CD4-positive, alpha-beta memory T cell (primary cell): ENCODE results near the gene SLC25A39. TPM values are rescaled to one million over a fixed set of nuclear protein-coding genes. Genes with fewer than 3 reads are reported as not detected.
"Not testable (repeated sequence)": the region's sequence is repeated elsewhere in the genome, so short reads cannot be mapped to it uniquely, and the experiment has no call there.

Source experiments
- CTCF ChIA-PET: fragments of 350-600 bp; sonication (Branson Sonifier 250); formaldehyde crosslinking; loops from one replicate; lab custom pipeline; 2021; ENCODE audit warnings: inconsistent platforms; ENCODE audit not compliant: partially characterized antibody; lab: Charles Lee
- POLR2A ChIA-PET: fragments of 350-600 bp; sonication (Branson Sonifier 250); formaldehyde crosslinking; loops from one replicate; lab custom pipeline; 2021; ENCODE audit not compliant: partially characterized antibody; lab: Charles Lee
- DNase-seq, 5 donors: peaks; one replicate each; pipeline versions ENCODE4 v3.0.0 to v3.0.0-alpha.2; 2020 to 2022; ENCODE audit warnings: mixed read lengths in 1 of 5
- H3K27ac ChIP-seq: one replicate; pipeline ENCODE4 v1.7.0; 2013; ENCODE audit warnings: low read depth, low read length
- H3K27me3 ChIP-seq: 2 replicates; pipeline ENCODE4 v1.7.0; 2013; ENCODE audit warnings: mild to moderate bottlenecking, low read length, moderate library complexity; ENCODE audit not compliant: insufficient read depth
- H3K36me3 ChIP-seq: 2 replicates; pipeline ENCODE4 v1.7.0; 2013; ENCODE audit warnings: mild to moderate bottlenecking, low read length, moderate library complexity; ENCODE audit not compliant: insufficient read depth
- H3K4me1 ChIP-seq: 2 replicates; pipeline ENCODE4 v1.7.0; 2013; ENCODE audit warnings: mild to moderate bottlenecking, low read length, moderate library complexity; ENCODE audit not compliant: insufficient read depth
- H3K4me3 ChIP-seq, 2 donors: one replicate each; pipeline ENCODE4 v1.7.0; 2013; ENCODE audit warnings: low read length in 2 of 2, mild to moderate bottlenecking in 1 of 2
- H3K9me3 ChIP-seq, 2 donors: one replicate each; pipeline ENCODE4 v1.7.0; 2013; ENCODE audit warnings: low read length in 2 of 2, control low read depth in 1 of 2; ENCODE audit not compliant: control insufficient read depth in 1 of 2
- H3K27ac Mint-ChIP-seq, 7 donors: one replicate each; pipeline ENCODE4 v1.8.0; 2020 to 2021; ENCODE audit warnings: mixed read lengths in 7 of 7, mild to moderate bottlenecking in 6 of 7, inconsistent platforms in 3 of 7, moderate library complexity in 3 of 7
- H3K27me3 Mint-ChIP-seq, 2 donors: one replicate each; pipeline ENCODE4 v1.8.0; 2020 to 2021; ENCODE audit warnings: mixed read lengths in 2 of 2
- H3K36me3 Mint-ChIP-seq, 2 donors: one replicate each; pipeline ENCODE4 v1.8.0; 2020 to 2021; ENCODE audit warnings: mixed read lengths in 2 of 2, inconsistent platforms in 1 of 2, mild to moderate bottlenecking in 1 of 2
- H3K4me1 Mint-ChIP-seq, 4 donors: one replicate each; pipeline ENCODE4 v1.8.0; 2020 to 2021; ENCODE audit warnings: mixed read lengths in 4 of 4, mild to moderate bottlenecking in 1 of 4
- H3K4me3 Mint-ChIP-seq, 8 donors: one replicate each; pipeline ENCODE4 v1.8.0; 2020 to 2021; ENCODE audit warnings: mixed read lengths in 8 of 8, mild to moderate bottlenecking in 7 of 8, moderate library complexity in 6 of 8, inconsistent platforms in 3 of 8
- H3K9me3 Mint-ChIP-seq, 8 donors: one replicate each; pipeline ENCODE4 v1.8.0; 2020 to 2021; ENCODE audit warnings: mixed read lengths in 8 of 8, mild to moderate bottlenecking in 5 of 8, inconsistent platforms in 3 of 8, moderate library complexity in 1 of 8
- intact Hi-C: fragments of 100-400 bp; cut with micrococcal nuclease; formaldehyde crosslinking; loops from one replicate; pipeline ENCODE4 v1.15.1; 2023
- polyA plus RNA-seq, 2 donors: library from polyadenylated mRNA; unstranded; fragments of 300-500 nt; fragmentation: Illumina TruSeq; gene quantifications; one replicate each; pipeline ENCODE4 v1.2.3, GENCODE V29; 2021
- total RNA-seq, 2 experiments: library from RNA; stranded (reverse); gene quantifications; one replicate each; pipeline ENCODE4 v1.2.3, GENCODE V29; 2021

Gene SLC25A39
- total and polyA plus RNA-seq, 4 experiments from 2014 or later: 91.2 to 140 (median 105) TPM

DNA sequence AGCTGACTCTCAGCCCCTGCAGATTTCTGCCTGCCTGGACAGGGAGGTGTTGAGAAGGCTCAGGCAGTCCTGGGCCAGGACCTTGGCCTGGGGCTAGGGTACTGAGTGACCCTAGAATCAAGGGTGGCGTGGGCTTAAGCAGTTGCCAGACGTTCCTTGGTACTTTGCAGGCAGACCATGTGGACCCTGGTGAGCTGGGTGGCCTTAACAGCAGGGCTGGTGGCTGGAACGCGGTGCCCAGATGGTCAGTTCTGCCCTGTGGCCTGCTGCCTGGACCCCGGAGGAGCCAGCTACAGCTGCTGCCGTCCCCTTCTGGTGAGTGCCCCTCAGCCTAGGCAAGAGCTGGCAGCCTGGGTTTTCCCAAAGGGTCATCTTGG, 24.4 kb upstream of the SLC25A39 start:
- no peak overlapping the region for H3K4me3 Mint-ChIP-seq

DNA sequence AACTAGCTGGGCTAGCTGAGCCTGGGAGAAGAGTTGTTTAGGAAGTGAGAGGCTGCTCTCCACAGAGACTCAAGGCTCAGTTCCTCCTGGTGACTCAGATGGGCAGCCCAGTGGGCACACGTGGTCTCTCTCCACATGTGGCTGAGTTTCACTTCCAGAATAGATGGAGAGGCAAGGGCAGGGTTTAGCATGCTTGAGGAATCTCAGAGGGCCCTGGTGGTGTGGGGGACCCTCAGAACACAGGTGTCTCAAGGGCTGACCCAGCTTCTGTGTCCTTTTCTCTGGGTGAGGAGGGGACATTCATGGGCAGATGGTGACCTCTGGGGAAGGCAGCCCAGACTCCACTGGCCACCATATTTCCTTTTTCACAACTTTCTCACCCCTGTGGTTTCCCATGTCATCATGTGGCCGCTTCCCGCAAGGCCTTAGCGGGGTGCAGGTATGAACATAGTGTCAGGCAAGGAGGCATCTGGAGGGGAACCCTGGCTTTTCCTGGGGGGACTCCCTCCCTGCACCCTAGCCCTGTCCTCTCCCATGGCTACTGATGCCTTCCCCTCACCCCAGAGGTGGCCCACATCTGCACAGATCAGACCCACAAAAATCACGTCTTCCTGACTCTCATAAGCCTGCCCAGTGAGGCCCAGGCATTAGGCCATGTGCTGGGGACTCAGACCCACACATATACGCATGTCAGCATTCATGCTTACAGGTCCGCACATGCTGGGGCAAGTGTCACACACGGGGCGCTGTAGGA, 23.8 kb upstream of the SLC25A39 start:
- Histone ChIP-seq H3K36me3 (no peaks in the 10 kb centered on the region), H3K4me3 (no peak overlapping the region), H3K27me3 (no peaks in the 10 kb centered on the region), H3K9me3 (no peaks in the 10 kb centered on the region), H3K27ac (no peak overlapping the region), H3K4me1 (peaks cover 10% of the 10 kb centered on the region)
- H3K36me3 Mint-ChIP-seq: peaks cover 3 to 10% of the 10 kb centered on the region in 2 donors
- intact Hi-C loops: no loop called here
- no peak overlapping the region for H3K4me3 Mint-ChIP-seq
- ChIA-PET POLR2A (interaction anchor here (0.6 to 1.2 kb wide), 3 partner anchors 127 to 136 kb away, joined by 3 read pairs; no protein-coding TSS in a partner anchor), CTCF (interaction anchor here (0.8 to 2.2 kb wide), 3 partner anchors 10 to 138 kb away, joined by 3 to 7 read pairs (median 5); no protein-coding TSS in a partner anchor)
- peak overlapping the region in 4 of 7 donors; percentile 8 to 71 (median 44) for H3K27ac Mint-ChIP-seq
- no peaks in the 10 kb centered on the region for H3K9me3 Mint-ChIP-seq
- no peaks in the 10 kb centered on the region for H3K27me3 Mint-ChIP-seq
- DNase-seq: no peak
- peaks cover 13 to 35% (median 24%) of the 10 kb centered on the region in 4 donors for H3K4me1 Mint-ChIP-seq

More for the DNA sequence above, 24.4 kb upstream of the SLC25A39 start:
- H3K4me3 ChIP-seq: no peak overlapping the region
- peaks cover 10% of the 10 kb centered on the region for H3K4me1 ChIP-seq
- intact Hi-C loops: no loop called here
- H3K36me3 ChIP-seq: no peaks in the 10 kb centered on the region
- Mint-ChIP-seq H3K36me3 (peaks cover 3 to 10% of the 10 kb centered on the region in 2 donors), H3K27me3 (no peaks in the 10 kb centered on the region), H3K9me3 (no peaks in the 10 kb centered on the region), H3K4me1 (peaks cover 13 to 34% (median 22%) of the 10 kb centered on the region in 4 donors), H3K27ac (no peak overlapping the region)
- DNase-seq: no peak
- POLR2A ChIA-PET: interaction anchor here (1.0 to 1.5 kb wide), 2 partner anchors 128 to 137 kb away, joined by 3 to 5 read pairs; no protein-coding TSS in a partner anchor
- CTCF ChIA-PET: interaction anchor here (0.6 to 3.0 kb wide), 4 partner anchors 10 to 19 kb away, joined by 3 to 9 read pairs (median 4); partner anchors contain the start of gene FAM171A2
- H3K27ac ChIP-seq: no peak overlapping the region
- no peaks in the 10 kb centered on the region for H3K9me3 ChIP-seq
- H3K27me3 ChIP-seq: no peaks in the 10 kb centered on the region

DNA sequence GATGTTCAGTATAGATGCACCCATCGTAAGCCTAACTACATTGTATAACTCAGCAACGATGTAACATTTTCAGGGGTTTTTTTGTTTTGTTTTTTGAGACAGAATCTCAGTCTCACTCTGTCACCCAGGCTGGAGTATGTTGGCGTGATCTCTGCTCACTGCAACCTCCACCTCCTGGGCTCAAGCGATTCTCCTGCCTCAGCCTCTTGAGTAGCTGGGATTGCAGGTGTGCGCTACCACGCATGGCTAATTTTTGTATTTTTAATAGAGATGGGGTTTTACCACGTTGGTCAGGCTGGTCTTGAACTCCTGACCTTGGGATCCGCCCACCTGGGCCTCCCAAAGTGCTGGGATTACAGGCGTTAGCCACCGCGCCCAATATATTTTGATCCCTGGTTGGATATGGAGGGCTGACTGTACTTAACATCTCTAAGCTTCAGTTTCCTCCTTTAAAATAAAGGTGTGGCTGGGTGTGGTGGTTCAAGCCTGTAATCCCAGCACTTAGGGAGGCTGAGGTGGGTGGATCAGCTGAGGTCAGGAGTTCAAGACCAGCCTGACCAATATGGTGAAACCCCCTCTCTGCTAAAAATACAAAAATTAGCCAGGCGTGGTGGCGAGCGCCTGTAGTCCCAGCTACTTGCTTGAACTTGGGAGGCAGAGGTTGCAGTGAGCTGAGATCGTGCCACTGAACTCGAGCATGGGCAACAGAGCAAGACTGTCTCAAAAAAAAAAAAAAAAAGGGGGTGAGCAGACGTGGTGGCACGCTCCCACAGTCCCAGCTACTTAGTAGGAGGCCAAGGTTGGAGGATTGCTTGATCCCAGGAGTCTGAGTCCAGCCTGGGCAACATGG, 22.8 kb upstream of the SLC25A39 start:
- H3K36me3 Mint-ChIP-seq, H3K27me3 ChIP-seq, intact Hi-C loops, H3K4me3 ChIP-seq, H3K4me1 ChIP-seq, DNase-seq, H3K9me3 Mint-ChIP-seq, H3K36me3 ChIP-seq, H3K9me3 ChIP-seq, H3K27ac ChIP-seq, H3K27me3 Mint-ChIP-seq: not testable (repeated sequence)
- Mint-ChIP-seq H3K4me3 (peak overlapping the region in 1 of 8 donors; percentile 32), H3K4me1 (peaks cover 13 to 31% (median 22%) of the 10 kb centered on the region in 4 donors), H3K27ac (peak overlapping the region in 1 of 7 donors; percentile 64)
- POLR2A ChIA-PET: interaction anchor here (0.5 to 1.2 kb wide), 5 partner anchors 126 to 151 kb away, joined by 3 read pairs; no protein-coding TSS in a partner anchor
- CTCF ChIA-PET: interaction anchor here (0.8 to 1.6 kb wide), 3 partner anchors 17 to 137 kb away, joined by 3 to 7 read pairs (median 3); no protein-coding TSS in a partner anchor

DNA sequence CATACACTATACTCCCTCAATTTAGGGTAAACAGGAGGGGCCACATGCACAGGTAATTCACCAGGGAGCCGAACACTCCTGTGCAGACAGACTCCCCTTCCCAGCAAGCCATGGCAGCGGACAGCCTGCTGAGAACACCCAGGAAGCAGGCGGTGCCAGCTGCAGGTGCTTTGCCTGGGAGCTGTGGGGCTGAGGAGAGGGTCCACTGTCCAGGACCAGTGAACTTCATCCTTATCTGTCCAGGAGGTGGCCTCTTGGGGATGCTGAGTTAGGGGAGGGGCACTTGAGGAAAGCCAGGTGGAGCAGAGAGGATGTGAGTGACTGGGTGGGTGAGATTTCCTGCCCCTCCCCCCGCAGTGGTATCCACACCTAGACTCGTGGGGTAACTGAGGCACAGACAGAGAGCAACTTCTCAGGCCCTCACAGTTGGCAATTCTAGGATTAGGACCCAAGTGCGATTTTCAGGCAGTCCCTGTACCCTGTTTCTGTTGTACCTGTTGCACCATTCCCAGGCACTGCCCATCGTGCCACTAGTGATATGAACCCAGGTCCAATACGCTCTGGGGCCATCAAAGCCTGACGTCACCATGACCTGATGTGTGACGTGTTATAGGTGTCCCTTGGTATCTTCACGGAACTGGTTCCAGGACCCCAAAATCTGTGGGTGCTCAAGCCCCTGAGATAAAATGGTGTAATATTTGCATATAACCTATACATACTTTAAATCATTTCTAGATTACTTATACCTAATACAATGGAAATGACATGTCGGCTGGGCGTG, 21.6 kb upstream of the SLC25A39 start:
- H3K27ac ChIP-seq: no peak overlapping the region
- peaks cover 13 to 31% (median 22%) of the 10 kb centered on the region in 4 donors for H3K4me1 Mint-ChIP-seq
- H3K36me3 Mint-ChIP-seq: peaks cover 0 to 10% of the 10 kb centered on the region in 2 donors
- H3K27me3 ChIP-seq: no peaks in the 10 kb centered on the region
- H3K4me3 Mint-ChIP-seq: peak overlapping the region; percentile 90 to 97 (median 92)
- no peak for DNase-seq
- no peaks in the 10 kb centered on the region for H3K9me3 Mint-ChIP-seq
- H3K27me3 Mint-ChIP-seq: no peaks in the 10 kb centered on the region
- H3K4me3 ChIP-seq: peak overlapping the region; percentile 90 to 97
- peaks cover 10% of the 10 kb centered on the region for H3K4me1 ChIP-seq
- H3K9me3 ChIP-seq: no peaks in the 10 kb centered on the region
- POLR2A ChIA-PET: interaction anchor here (0.7 to 2.2 kb wide), 16 partner anchors 8 to 148 kb away, joined by 3 to 22 read pairs (median 6); partner anchors contain the start of genes RUNDC3A and UBTF
- CTCF ChIA-PET: interaction anchor here (0.7 to 3.6 kb wide), 19 partner anchors 8 to 205 kb away, joined by 3 to 41 read pairs (median 6); partner anchors contain the start of genes FAM171A2, HROB and TMUB2
- no peaks in the 10 kb centered on the region for H3K36me3 ChIP-seq
- H3K27ac Mint-ChIP-seq: peak overlapping the region in 5 of 7 donors; percentile 69 to 88 (median 81)
- intact Hi-C loops: no loop called here

DNA sequence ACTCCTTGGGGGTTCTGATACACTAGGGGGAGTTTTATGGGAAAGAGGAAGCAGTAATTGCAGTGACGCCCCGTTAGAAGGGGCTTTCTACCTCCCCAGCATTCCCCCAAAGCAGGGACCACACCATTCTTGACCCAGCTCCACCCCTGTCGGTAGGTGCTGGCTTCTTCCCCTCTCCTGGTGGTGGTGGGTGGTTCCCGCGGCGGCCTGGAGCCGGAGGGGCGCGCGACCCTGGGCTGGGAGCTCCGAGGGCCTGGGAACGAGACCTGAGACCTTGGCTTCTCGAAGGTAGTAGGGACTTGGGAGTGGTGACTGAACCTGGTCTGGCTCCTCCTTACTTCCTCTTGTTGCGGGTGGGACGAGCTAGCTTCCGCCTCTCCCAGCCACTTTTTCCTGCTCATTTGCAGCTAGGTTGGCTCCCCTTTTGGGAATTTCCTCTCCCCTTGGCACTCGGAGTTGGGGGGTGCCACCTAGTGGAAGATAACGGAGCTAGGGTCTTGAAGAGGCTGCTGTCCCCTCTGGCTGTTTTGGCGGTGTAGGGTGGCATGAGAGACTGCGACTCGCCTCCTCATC, 20.9 kb upstream of the SLC25A39 start:
- Mint-ChIP-seq H3K4me1 (peaks cover 10 to 31% (median 19%) of the 10 kb centered on the region in 4 donors), H3K9me3 (no peaks in the 10 kb centered on the region), H3K27me3 (peaks cover 0 to 2% of the 10 kb centered on the region in 2 donors), H3K4me3 (peak overlapping the region; percentile 90 to 97 (median 92)), H3K36me3 (peaks cover 0 to 10% of the 10 kb centered on the region in 2 donors), H3K27ac (peak overlapping the region; percentile 69 to 88 (median 82))
- Histone ChIP-seq H3K4me3 (peak overlapping the region; percentile 90 to 97), H3K4me1 (peaks cover 10% of the 10 kb centered on the region), H3K36me3 (no peaks in the 10 kb centered on the region), H3K27me3 (no peaks in the 10 kb centered on the region), H3K9me3 (no peaks in the 10 kb centered on the region), H3K27ac (peak overlapping the region; percentile 57)
- POLR2A ChIA-PET: interaction anchor here (0.6 to 2.2 kb wide), 18 partner anchors 8 to 222 kb away, joined by 3 to 22 read pairs (median 5); partner anchors contain the start of genes HDAC5, RUNDC3A and UBTF
- DNase-seq: peak in 3 of 5 donors; percentile 34 to 43 (median 37)
- intact Hi-C loops: loop anchor here (2.0 kb wide), 1 partner anchor 15 kb away; no protein-coding TSS in a partner anchor
- CTCF ChIA-PET: interaction anchor here (0.7 to 3.6 kb wide), 22 partner anchors 9 to 205 kb away, joined by 3 to 41 read pairs (median 6); partner anchors contain the start of genes FAM171A2, HROB and TMUB2
